ENCODE measurements around the gene FREM1. TPM values are rescaled to one million over a fixed set of nuclear protein-coding genes. Genes with fewer than 3 reads are reported as not detected.

FREM1 gene
- total RNA-seq, 1 experiment from 2014 or later = 0.50 TPM

DNA sequence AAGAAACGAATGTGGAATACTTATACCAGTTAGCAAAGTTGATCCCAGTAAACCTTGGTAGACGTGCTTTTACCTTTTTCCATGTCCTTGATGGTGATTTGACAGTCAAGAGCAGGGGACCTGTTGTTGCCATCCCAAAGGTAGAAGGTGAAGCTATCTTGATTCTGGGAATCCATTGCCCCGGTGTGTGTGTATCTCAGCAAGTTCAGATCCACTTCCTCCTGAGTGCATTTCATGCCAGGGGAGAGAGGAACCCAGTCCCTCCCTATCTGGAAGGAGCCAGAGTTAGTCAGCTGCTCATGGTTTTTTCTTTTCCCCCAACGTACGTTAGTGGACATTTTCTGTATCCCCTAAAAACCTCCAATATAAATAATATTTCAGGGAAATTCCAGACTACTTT lies 121.4 kb downstream of the FREM1 start:
- no peaks in the 10 kb centered on the region for H3K27me3 ChIP-seq (replicated peaks; ENCODE audit: control insufficient read depth, insufficient read depth, low read length)
- H3K9me3 ChIP-seq = no peaks in the 10 kb centered on the region
- intact Hi-C loops (cut with micrococcal nuclease; ENCODE audit: unreplicated experiment) = no loop called here
- no peaks in the 10 kb centered on the region for H3K36me3 ChIP-seq (ENCODE audit: control insufficient read depth, insufficient read depth, low read length)
- ChIA-PET CTCF (no interaction called here), POLR2A (no interaction called here)
- no peak overlapping the region for H3K4me3 Mint-ChIP-seq (ENCODE audit: unreplicated experiment)
- no peaks in the 10 kb centered on the region for H3K9me3 Mint-ChIP-seq (ENCODE audit: unreplicated experiment)
- H3K27ac Mint-ChIP-seq (ENCODE audit: unreplicated experiment) = no peak overlapping the region
- BruUV-seq (replicated peaks) = no TSS peak
- no peaks in the 10 kb centered on the region for H3K36me3 Mint-ChIP-seq (ENCODE audit: insufficient read depth, unreplicated experiment)
- no peak for DNase-seq
- H3K4me3 ChIP-seq (ENCODE audit: low read depth, low read length) = no peak overlapping the region
- H3K27me3 Mint-ChIP-seq (ENCODE audit: insufficient read depth, unreplicated experiment) = peaks cover under 1% of the 10 kb centered on the region
- no peaks in the 10 kb centered on the region for H3K4me1 Mint-ChIP-seq (ENCODE audit: low read depth, unreplicated experiment)
- no peaks in the 10 kb centered on the region for H3K4me1 ChIP-seq
- TF ChIP-seq, protein P1, sequence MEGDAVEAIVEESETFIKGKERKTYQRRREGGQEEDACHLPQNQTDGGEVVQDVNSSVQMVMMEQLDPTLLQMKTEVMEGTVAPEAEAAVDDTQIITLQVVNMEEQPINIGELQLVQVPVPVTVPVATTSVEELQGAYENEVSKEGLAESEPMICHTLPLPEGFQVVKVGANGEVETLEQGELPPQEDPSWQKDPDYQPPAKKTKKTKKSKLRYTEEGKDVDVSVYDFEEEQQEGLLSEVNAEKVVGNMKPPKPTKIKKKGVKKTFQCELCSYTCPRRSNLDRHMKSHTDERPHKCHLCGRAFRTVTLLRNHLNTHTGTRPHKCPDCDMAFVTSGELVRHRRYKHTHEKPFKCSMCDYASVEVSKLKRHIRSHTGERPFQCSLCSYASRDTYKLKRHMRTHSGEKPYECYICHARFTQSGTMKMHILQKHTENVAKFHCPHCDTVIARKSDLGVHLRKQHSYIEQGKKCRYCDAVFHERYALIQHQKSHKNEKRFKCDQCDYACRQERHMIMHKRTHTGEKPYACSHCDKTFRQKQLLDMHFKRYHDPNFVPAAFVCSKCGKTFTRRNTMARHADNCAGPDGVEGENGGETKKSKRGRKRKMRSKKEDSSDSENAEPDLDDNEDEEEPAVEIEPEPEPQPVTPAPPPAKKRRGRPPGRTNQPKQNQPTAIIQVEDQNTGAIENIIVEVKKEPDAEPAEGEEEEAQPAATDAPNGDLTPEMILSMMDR (IDR thresholded peaks at IDR 0.05; ENCODE audit: insufficient read depth in 1 of 2, low read depth in 1 of 2, low read length in 1 of 2, severe bottlenecking in 1 of 2, unreplicated experiment in 1 of 2) = no peak

DNA sequence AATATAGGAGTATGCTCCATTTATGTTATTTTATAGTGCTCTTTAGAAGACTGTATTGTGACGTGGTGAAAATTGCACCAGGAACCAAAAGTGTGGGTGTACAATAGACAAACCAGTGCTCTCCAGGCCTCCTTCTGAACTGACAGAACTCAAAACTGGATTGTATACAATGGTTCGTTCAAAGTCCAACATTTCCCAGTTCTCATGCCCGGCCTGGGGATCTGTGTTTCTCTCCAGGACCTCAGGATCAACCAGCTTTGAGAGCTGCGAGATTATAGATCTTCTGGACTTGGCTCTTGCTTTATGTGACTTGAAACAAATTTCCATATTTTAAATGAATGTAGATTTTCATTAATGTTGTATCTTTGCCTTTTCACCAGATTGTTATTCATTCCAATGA lies 126.9 kb downstream of the FREM1 start:
- Mint-ChIP-seq H3K4me3 (ENCODE audit: unreplicated experiment) (no peak overlapping the region), H3K27ac (ENCODE audit: unreplicated experiment) (no peak overlapping the region), H3K27me3 (ENCODE audit: insufficient read depth, unreplicated experiment) (no peaks in the 10 kb centered on the region), H3K36me3 (ENCODE audit: insufficient read depth, unreplicated experiment) (no peaks in the 10 kb centered on the region), H3K4me1 (ENCODE audit: low read depth, unreplicated experiment) (no peaks in the 10 kb centered on the region), H3K9me3 (ENCODE audit: unreplicated experiment) (no peaks in the 10 kb centered on the region)
- no peaks in the 10 kb centered on the region for H3K27me3 ChIP-seq (replicated peaks; ENCODE audit: control insufficient read depth, insufficient read depth, low read length)
- CTCF ChIA-PET = interaction anchor here (1.1 kb wide), 1 partner anchor 14 kb away, joined by 3 read pairs; no protein-coding TSS in a partner anchor
- H3K9me3 ChIP-seq = no peaks in the 10 kb centered on the region
- POLR2A ChIA-PET = no interaction called here
- no peak overlapping the region for H3K4me3 ChIP-seq (ENCODE audit: low read depth, low read length)
- BruUV-seq (replicated peaks) = no TSS peak
- TF ChIP-seq, protein P1 (IDR thresholded peaks at IDR 0.05; ENCODE audit: insufficient read depth in 1 of 2, low read depth in 1 of 2, low read length in 1 of 2, severe bottlenecking in 1 of 2, unreplicated experiment in 1 of 2) = no peak
- intact Hi-C loops (cut with micrococcal nuclease; ENCODE audit: unreplicated experiment) = no loop called here
- DNase-seq = no peak
- H3K36me3 ChIP-seq (ENCODE audit: control insufficient read depth, insufficient read depth, low read length) = no peaks in the 10 kb centered on the region
- H3K4me1 ChIP-seq = no peaks in the 10 kb centered on the region

DNA sequence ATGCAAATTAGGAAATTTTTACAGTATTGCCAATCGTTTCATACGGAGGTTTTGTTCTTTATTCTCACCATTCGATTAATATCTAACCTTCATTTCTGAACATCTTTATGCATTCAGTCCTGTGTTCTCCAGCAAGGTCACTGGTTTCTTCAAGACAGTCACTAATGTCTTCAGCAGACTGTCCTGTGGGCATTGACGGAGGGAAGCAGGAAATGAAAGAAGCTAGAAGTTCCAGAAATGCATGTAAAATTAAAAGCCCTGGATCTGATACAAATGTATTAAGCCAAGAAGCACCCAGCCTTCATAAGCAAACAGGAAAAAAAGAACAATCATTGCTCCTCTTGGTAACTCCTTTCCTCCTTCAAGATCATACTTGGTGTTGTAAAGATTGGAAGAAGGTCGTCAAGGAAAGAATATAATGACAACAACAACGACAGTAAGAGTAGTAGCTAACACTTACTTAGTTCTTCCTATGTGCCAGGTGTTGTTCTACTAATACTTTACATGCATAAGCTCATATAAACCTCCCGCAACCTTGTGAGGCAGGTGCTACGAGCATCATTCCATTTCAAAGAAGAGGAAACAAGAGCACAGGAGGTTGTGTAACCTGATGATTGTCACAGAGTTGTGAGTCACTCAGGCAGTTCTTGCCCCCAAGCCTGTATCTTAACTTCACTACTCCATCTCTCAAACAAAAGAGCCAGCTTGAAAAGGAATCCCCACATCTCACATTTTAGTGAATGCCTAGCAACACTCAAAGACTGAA lies 127.8 kb downstream of the FREM1 start:
- no TSS peak for BruUV-seq (replicated peaks)
- Mint-ChIP-seq H3K27ac (ENCODE audit: unreplicated experiment) (no peak overlapping the region), H3K36me3 (ENCODE audit: insufficient read depth, unreplicated experiment) (no peaks in the 10 kb centered on the region), H3K4me3 (ENCODE audit: unreplicated experiment) (no peak overlapping the region), H3K27me3 (ENCODE audit: insufficient read depth, unreplicated experiment) (no peaks in the 10 kb centered on the region), H3K4me1 (ENCODE audit: low read depth, unreplicated experiment) (no peaks in the 10 kb centered on the region), H3K9me3 (ENCODE audit: unreplicated experiment) (no peaks in the 10 kb centered on the region)
- TF ChIP-seq, protein P1 (IDR thresholded peaks at IDR 0.05; ENCODE audit: insufficient read depth in 1 of 2, low read depth in 1 of 2, low read length in 1 of 2, severe bottlenecking in 1 of 2, unreplicated experiment in 1 of 2) = no peak
- ChIA-PET POLR2A (no interaction called here), CTCF (no interaction called here)
- H3K9me3 ChIP-seq = no peaks in the 10 kb centered on the region
- no peak for DNase-seq
- no peak overlapping the region for H3K4me3 ChIP-seq (ENCODE audit: low read depth, low read length)
- intact Hi-C loops (cut with micrococcal nuclease; ENCODE audit: unreplicated experiment) = no loop called here
- H3K4me1 ChIP-seq = no peaks in the 10 kb centered on the region
- H3K27me3 ChIP-seq (replicated peaks; ENCODE audit: control insufficient read depth, insufficient read depth, low read length) = no peaks in the 10 kb centered on the region
- no peaks in the 10 kb centered on the region for H3K36me3 ChIP-seq (ENCODE audit: control insufficient read depth, insufficient read depth, low read length)

Data from Caco-2 (cell line).